ENCODE results near the gene SUN3. TPM values are rescaled to one million over a fixed set of nuclear protein-coding genes. Genes with fewer than 3 reads are reported as not detected.

Gene SUN3
- total RNA-seq = not detected
- total RNA-seq = 0 to 0.45 reads per million in 2 donors

DNA sequence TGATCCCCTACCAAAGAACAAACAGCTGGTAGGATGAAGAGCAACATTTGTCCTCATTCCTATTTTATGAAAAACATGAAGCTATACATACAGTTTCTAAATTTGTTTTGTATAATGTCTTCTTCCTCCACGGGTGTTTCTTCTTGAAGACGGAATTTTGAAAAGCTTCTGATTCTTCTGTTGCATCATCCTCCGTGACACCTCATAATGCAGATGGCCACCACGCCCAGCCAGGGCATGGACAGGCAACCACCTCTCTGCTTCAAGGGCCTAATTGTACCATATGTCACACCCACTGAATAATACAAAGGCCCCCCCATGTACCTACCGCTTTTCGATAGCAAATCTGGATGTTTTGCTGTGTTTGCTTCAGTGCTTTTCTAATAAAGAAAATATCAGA is at the start of gene SUN3:
SUN3 (minus strand) TSS at position 170 of the 400 bp plus-strand sequence; CDS start at position 1, 169 bp downstream.
- ATAC-seq (no peak), DNase-seq (no peak)
- Mint-ChIP-seq H3K4me3 (no peak within 1 kb of the TSS), H3K4me1 (no peaks in the 10 kb centered on the region), H3K27ac (no peak within 1 kb of the TSS), H3K27me3 (peaks cover 25% of the 10 kb centered on the region), H3K36me3 (ENCODE audit: low read depth) (no peaks in the 10 kb centered on the region)
- H3K9me3 ChIP-seq (ENCODE audit: control insufficient read depth, low read length, poor library complexity, severe bottlenecking) = peaks cover 4% of the 10 kb centered on the region

DNA sequence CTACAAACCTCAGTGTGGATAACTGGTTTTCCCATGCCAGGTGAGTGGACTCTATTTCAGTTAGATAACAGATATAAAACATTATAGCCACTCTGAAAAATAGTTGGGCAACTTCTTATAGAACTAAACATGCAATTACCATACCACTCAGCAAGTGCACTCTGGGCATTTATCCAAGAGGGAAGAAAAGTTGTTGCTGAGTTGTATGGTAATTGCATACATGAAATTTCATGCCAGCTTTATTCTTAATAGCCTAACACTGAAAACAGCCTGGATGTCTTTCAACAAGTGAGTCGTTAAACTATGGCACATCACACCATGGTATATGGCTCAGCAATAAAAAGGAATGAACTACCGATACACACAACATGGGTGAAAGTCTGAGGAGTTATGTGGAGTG is 49.6 kb upstream of the SUN3 start:
- H3K9me3 ChIP-seq (ENCODE audit: control insufficient read depth, low read length, poor library complexity, severe bottlenecking) = no peaks in the 10 kb centered on the region
- DNase-seq (no peak), ATAC-seq (no peak)
- no peaks in the 10 kb centered on the region for H3K27me3 Mint-ChIP-seq
- H3K27ac Mint-ChIP-seq = no peak overlapping the region
- H3K36me3 Mint-ChIP-seq (ENCODE audit: low read depth) = no peaks in the 10 kb centered on the region
- H3K4me1 Mint-ChIP-seq = peaks cover 11% of the 10 kb centered on the region
- no peak overlapping the region for H3K4me3 Mint-ChIP-seq

DNA sequence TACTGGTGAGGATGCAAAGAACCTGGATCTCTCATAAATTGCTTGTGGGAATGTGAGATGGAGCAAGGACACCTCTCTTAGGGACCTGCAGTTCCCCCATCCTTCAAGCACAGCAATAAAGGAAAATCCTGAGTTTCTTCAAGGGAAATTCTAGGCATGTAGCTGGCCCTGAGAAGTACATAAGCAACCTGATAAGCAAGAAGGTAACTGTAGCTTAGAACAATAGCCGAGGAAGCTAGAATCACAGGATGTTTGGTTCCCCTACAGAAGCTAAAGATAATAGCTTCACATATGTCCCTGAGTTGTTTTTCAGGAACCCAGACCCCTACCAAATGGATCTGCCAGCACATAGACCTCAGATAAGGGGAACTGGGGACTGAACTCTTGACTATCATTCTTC is 48.5 kb upstream of the SUN3 start:
- no peaks in the 10 kb centered on the region for H3K9me3 ChIP-seq (ENCODE audit: control insufficient read depth, low read length, poor library complexity, severe bottlenecking)
- Mint-ChIP-seq H3K27me3 (no peaks in the 10 kb centered on the region), H3K4me1 (peaks cover 3% of the 10 kb centered on the region), H3K36me3 (ENCODE audit: low read depth) (no peaks in the 10 kb centered on the region), H3K4me3 (no peak overlapping the region), H3K27ac (no peak overlapping the region)
- DNase-seq (no peak), ATAC-seq (no peak)

- no peaks in the 10 kb centered on the region for H3K36me3 Mint-ChIP-seq (ENCODE audit: low read depth)
- ATAC-seq (no peak), DNase-seq (no peak)
- H3K4me3 Mint-ChIP-seq = no peak overlapping the region
- H3K4me1 Mint-ChIP-seq = peaks cover 3% of the 10 kb centered on the region
- H3K9me3 ChIP-seq (ENCODE audit: control insufficient read depth, low read length, poor library complexity, severe bottlenecking) = no peaks in the 10 kb centered on the region
- no peaks in the 10 kb centered on the region for H3K27me3 Mint-ChIP-seq
- no peak overlapping the region for H3K27ac Mint-ChIP-seq
Observed at GRCh38 chr7:48074204-48074654, 45.3 kb upstream of the SUN3 start.

DNA sequence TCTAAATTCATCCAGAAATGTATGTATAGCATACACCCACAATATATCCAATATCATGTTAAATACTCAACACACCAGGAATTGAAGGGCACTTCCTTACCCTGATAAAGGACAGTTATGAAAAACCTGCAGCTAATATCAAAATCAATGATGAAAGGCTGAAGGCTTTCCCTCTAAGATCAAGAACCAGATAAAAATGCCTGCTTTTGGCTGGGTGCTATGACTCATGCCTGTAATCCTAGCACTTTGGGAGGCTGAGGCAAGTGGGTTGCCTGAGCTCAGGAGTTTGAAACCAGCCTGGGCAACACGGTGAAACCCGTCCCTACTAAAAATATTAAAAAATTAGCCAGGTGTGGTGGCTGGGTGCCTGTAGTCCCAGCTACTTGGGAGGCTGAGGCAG is 38.6 kb upstream of the SUN3 start:
- no peak for ATAC-seq

GRCh38 chr7:48063985-48064384 is 35.1 kb upstream of the SUN3 start:
- H3K27ac Mint-ChIP-seq = no peak overlapping the region
- DNase-seq (no peak), ATAC-seq (no peak)
- peaks cover 2% of the 10 kb centered on the region for H3K36me3 Mint-ChIP-seq (ENCODE audit: low read depth)
- H3K27me3 Mint-ChIP-seq = peaks cover 8% of the 10 kb centered on the region
- H3K4me1 Mint-ChIP-seq = no peaks in the 10 kb centered on the region
- H3K4me3 Mint-ChIP-seq = no peak overlapping the region
- no peaks in the 10 kb centered on the region for H3K9me3 ChIP-seq (ENCODE audit: control insufficient read depth, low read length, poor library complexity, severe bottlenecking)

More for the DNA sequence above, 38.6 kb upstream of the SUN3 start:
- H3K27ac Mint-ChIP-seq = no peak overlapping the region
- peaks cover 2% of the 10 kb centered on the region for H3K36me3 Mint-ChIP-seq (ENCODE audit: low read depth)
- DNase-seq = no peak
- no peaks in the 10 kb centered on the region for H3K9me3 ChIP-seq (ENCODE audit: control insufficient read depth, low read length, poor library complexity, severe bottlenecking)
- no peaks in the 10 kb centered on the region for H3K27me3 Mint-ChIP-seq
- H3K4me1 Mint-ChIP-seq = no peaks in the 10 kb centered on the region
- no peak overlapping the region for H3K4me3 Mint-ChIP-seq

DNA sequence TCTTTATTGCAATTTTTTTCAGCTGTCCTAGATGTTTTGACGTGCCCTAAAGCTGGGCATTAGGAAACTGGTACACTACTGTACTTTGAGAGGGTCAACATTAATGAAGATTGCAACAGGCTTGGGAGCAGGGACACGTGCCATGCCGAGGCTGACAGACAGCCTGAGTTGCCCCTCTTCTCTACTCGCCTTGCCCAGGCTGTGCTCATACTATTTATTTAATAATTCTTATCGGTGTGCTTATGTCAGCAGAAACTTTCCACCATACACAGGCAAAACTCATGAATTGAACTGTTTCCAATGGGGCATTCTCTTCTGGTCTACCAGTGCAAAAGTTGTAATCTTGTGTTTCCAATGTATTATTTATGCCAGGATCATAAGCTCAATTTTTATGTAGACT is 30.8 kb upstream of the SUN3 start:
- Mint-ChIP-seq H3K36me3 (ENCODE audit: low read depth) (no peaks in the 10 kb centered on the region), H3K4me3 (no peak overlapping the region)
- no peak for ATAC-seq

GRCh38 chr7:48058990-48059389 is 30.1 kb upstream of the SUN3 start:
- Mint-ChIP-seq H3K4me1 (peaks cover 2% of the 10 kb centered on the region), H3K4me3 (no peak overlapping the region), H3K36me3 (ENCODE audit: low read depth) (no peaks in the 10 kb centered on the region), H3K27ac (no peak overlapping the region), H3K27me3 (peaks cover 8% of the 10 kb centered on the region)
- ATAC-seq (no peak), DNase-seq (no peak)
- H3K9me3 ChIP-seq (ENCODE audit: control insufficient read depth, low read length, poor library complexity, severe bottlenecking) = no peaks in the 10 kb centered on the region

More for the DNA sequence above, 30.8 kb upstream of the SUN3 start:
- Mint-ChIP-seq H3K27ac (no peak overlapping the region), H3K4me1 (peaks cover 2% of the 10 kb centered on the region), H3K27me3 (peaks cover 8% of the 10 kb centered on the region)
- H3K9me3 ChIP-seq (ENCODE audit: control insufficient read depth, low read length, poor library complexity, severe bottlenecking) = no peaks in the 10 kb centered on the region
- DNase-seq = no peak

DNA sequence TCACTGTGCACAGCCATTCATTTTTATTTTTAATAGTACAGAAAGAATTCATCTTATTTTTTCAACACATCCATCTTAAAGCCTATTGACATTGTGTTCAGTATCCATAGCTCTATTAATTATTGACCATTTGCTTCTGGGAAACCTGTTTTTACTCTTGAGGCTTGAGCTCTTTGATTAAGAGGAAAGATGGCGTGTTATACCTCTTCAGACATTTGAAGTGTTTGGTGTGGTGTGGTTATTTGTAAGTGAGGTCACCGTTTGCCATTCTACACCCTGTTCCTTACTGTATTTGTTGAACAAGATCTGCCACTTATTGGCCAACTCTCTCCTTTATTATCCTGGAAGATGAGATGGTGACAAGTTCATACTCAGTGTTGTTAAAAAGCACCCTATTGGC is 24.8 kb upstream of the SUN3 start:
- Mint-ChIP-seq H3K36me3 (ENCODE audit: low read depth) (peaks cover 2% of the 10 kb centered on the region), H3K4me3 (no peak overlapping the region), H3K27me3 (no peaks in the 10 kb centered on the region), H3K27ac (no peak overlapping the region), H3K4me1 (peaks cover 6% of the 10 kb centered on the region)
- ATAC-seq = no peak
- no peak for DNase-seq
- no peaks in the 10 kb centered on the region for H3K9me3 ChIP-seq (ENCODE audit: control insufficient read depth, low read length, poor library complexity, severe bottlenecking)

GRCh38 chr7:48052748-48053147 is 23.8 kb upstream of the SUN3 start:
- no peaks in the 10 kb centered on the region for H3K27me3 Mint-ChIP-seq
- H3K4me1 Mint-ChIP-seq = peaks cover 6% of the 10 kb centered on the region
- ATAC-seq = peak; percentile 33
- H3K27ac Mint-ChIP-seq = peak overlapping the region; percentile 72
- H3K4me3 Mint-ChIP-seq = no peak overlapping the region
- H3K36me3 Mint-ChIP-seq (ENCODE audit: low read depth) = peaks cover 2% of the 10 kb centered on the region
- H3K9me3 ChIP-seq (ENCODE audit: control insufficient read depth, low read length, poor library complexity, severe bottlenecking) = no peaks in the 10 kb centered on the region
- DNase-seq = no peak

- Mint-ChIP-seq H3K4me3 (no peak overlapping the region), H3K27me3 (no peaks in the 10 kb centered on the region), H3K36me3 (ENCODE audit: low read depth) (peaks cover 2% of the 10 kb centered on the region), H3K4me1 (peaks cover 16% of the 10 kb centered on the region), H3K27ac (no peak overlapping the region)
- H3K9me3 ChIP-seq (ENCODE audit: control insufficient read depth, low read length, poor library complexity, severe bottlenecking) = no peaks in the 10 kb centered on the region
- ATAC-seq (no peak), DNase-seq (no peak)
Observed at GRCh38 chr7:48049850-48050249, 20.9 kb upstream of the SUN3 start.

DNA sequence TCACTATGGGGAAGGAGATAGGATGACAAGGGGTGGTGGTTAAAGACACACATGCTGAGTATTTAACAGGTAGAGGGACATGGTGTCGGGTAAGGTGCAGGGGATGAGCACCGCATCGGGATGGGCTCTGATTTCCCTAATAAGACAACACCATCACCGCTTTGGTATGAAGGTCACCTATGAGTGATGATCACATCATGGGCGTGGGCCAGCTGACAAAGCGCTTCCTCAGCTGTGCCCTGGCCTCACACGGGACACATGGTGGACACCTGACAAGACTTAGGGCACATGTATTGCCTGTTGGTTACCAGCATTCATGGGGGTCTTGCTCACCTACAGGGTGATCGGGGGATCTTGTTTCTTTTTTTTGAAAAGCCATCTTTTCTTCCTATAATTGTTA is 19.2 kb upstream of the SUN3 start:
- ATAC-seq = no peak
- no peak overlapping the region for H3K27ac Mint-ChIP-seq
- H3K4me3 Mint-ChIP-seq = no peak overlapping the region
- peaks cover 16% of the 10 kb centered on the region for H3K4me1 Mint-ChIP-seq
- no peak for DNase-seq
- no peaks in the 10 kb centered on the region for H3K27me3 Mint-ChIP-seq
- H3K9me3 ChIP-seq (ENCODE audit: control insufficient read depth, low read length, poor library complexity, severe bottlenecking) = no peaks in the 10 kb centered on the region
- peaks cover 2% of the 10 kb centered on the region for H3K36me3 Mint-ChIP-seq (ENCODE audit: low read depth)

DNA sequence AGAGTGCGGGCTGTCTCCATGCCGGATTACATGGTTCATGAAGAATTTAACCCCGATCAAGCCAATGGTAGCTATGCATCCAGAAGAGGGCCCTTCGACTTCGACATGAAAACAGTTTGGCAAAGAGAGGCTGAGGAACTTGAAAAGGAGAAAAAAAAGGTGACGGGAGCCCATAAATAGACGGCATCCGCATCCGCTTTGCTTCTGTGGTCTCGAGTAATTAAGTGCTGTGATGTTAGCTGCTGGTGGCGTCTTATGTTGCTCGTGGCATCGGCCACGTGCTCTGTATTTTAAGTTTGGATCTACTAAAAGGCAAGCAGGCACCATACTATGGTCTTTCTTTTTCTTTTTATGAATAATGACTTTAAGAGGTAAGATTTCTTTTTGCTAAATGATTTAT is 17.6 kb upstream of the SUN3 start:
- Mint-ChIP-seq H3K27ac (no peak overlapping the region), H3K4me3 (peak overlapping the region; percentile 45), H3K27me3 (no peaks in the 10 kb centered on the region), H3K36me3 (ENCODE audit: low read depth) (peaks cover 2% of the 10 kb centered on the region), H3K4me1 (peaks cover 20% of the 10 kb centered on the region)
- no peak for DNase-seq
- ATAC-seq = peak; percentile 64
- H3K9me3 ChIP-seq (ENCODE audit: control insufficient read depth, low read length, poor library complexity, severe bottlenecking) = no peaks in the 10 kb centered on the region

DNA sequence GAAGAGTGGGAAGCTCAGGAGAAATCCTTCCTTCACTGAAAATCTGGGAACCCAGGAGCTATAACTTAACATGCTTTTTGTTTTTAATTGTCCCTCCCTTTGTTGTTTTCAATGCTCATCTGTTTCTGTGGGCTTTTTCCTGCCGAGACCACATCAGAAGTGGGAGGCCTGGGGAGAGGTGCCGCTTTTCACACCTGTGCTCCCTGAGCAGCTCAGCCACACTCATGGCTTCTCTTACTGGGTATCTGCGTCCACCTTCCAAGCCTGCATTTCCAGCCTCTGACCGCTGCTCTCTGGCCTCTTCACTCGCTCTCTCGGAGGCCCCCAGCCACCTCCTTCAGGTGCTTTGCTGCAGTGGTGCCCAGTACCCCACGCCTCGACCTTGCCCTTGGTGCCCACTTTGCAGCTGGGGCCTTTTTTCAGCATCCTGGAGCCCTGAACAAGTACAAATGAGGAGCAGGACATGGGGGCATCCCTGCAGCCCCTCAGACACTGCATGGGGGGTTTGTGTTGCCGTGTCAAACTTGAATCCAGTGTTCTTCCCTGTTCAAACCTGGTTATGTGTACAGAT is 16.4 kb upstream of the SUN3 start:
- ATAC-seq (no peak), DNase-seq (no peak)
- H3K9me3 ChIP-seq (ENCODE audit: control insufficient read depth, low read length, poor library complexity, severe bottlenecking) = no peaks in the 10 kb centered on the region
- no peaks in the 10 kb centered on the region for H3K27me3 Mint-ChIP-seq
- peaks cover 2% of the 10 kb centered on the region for H3K36me3 Mint-ChIP-seq (ENCODE audit: low read depth)
- peaks cover 20% of the 10 kb centered on the region for H3K4me1 Mint-ChIP-seq
- peak overlapping the region; percentile 21 for H3K27ac Mint-ChIP-seq
- no peak overlapping the region for H3K4me3 Mint-ChIP-seq

Data from T-helper 17 cell (primary cell).